GM21529 (cell line): ENCODE results near the gene PPP5C.
"Not testable (repeated sequence)": the region's sequence is repeated elsewhere in the genome, so short reads cannot be mapped to it uniquely, and the experiment has no call there.

Experiments used
- ATAC-seq: cut with Tn5 transposase; IDR thresholded peaks from one replicate; pipeline ENCODE4 v1.9.1; 2021; ENCODE audit not compliant: unreplicated experiment

PPP5C gene

DNA sequence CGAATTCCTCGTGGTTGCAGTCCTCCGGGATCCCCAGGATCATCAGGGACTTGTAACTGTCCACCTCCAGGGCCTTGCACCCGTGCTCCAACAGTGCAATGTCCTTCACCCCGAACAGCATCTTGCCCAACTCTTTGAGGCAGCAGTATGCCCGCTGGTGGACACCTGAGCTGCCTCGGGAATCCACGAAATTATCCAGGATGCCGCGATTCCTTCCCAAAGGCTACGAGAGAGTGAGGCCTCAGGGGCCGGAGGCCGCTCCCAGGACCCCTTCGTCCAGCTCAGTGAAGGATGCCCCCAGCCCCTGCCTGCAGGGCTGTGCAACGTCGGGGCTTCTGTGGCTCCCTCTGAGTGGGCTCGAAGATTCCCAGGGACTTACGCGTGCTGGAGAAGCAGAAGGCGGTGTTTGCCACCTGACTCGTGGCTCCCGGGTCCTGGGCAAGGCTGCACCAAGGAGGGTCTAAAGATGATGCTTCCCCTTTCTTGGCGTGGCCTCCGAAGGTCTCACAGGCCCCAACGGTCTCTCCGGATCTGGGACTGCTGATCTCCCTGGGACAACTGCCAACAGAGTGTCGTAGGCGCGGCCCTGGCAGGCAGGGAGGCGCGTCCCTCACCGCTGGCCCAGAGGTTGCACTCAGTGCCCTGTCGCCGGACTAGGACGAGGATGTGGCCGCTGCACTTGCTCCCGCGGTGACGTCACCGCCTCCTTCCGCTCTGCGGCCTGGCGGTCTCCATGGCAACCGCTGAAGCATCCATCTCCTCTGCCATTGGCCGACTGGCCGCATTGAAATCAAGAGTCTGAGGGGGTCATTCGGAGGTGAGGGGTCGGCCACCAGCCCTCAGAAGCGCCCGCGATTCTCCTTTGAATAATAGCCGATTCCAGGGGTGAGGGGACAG is 81.6 kb downstream of the PPP5C start, which contains the start of gene PNMA8C:
Gene PNMA8C (minus strand): TSS at position 698 of the 897 bp plus-strand sequence. CDS start 577 bp downstream, at position 121.
- ATAC-seq: no peak

DNA sequence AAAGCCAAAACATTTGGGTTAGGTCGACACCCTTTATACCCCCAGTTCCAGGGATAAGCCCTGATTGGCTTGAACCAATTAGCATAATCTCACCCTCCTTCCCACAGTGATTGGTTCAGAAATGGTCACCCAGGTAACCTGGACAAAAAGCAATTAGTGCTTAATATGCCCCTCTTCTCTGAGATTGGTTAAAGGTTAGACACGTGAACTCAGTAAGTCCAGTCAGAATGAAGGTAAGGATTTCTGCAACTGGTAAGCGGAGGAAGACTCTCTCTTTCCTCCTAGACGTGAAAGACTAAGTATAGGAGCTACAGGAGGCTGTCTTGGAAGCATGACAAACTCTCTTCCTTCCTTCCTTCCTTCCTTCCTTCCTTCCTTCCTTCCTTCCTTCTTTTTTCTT is 83.1 kb downstream of the PPP5C start:
- ATAC-seq: no peak

DNA sequence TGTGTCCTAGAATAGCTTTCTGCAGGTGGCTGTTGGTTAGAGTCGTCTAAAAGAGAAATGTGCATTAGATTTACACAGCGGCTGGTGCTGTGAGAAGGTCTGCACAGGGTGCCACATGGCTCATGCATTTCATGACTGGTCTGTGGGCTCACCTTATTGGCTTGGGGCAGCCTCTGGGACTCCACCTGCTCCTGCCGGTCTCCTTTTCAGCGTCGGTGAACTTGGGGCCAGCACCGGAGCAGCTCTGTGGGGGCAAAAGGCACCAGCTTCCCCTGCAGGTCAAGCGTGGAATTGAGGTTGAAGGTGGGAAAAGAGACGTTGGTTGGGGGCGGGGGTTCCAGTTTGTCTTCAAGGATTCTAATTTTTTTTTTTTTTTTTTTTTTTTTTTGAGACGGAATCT is 84.9 kb downstream of the PPP5C start:
- ATAC-seq: no peak

DNA sequence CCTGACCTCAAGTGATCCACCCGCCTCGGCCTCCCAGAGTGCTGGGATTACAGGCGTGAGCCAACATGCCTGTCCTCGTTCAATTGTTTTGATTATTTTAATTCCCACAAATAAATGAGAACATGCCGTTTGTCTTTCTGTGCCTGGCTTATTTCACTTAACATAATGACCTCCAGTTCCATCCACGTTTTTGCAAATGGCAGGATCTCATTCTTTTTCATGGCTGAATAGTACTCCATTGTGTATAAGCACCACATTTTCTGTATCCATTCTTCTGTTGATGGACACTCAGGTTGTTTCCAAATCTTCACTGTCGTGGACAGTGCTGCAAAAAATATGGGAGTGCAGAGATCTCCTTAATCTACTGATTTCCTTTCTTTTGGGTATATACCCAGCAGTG is 86.6 kb downstream of the PPP5C start:
- ATAC-seq: not testable (repeated sequence)

DNA sequence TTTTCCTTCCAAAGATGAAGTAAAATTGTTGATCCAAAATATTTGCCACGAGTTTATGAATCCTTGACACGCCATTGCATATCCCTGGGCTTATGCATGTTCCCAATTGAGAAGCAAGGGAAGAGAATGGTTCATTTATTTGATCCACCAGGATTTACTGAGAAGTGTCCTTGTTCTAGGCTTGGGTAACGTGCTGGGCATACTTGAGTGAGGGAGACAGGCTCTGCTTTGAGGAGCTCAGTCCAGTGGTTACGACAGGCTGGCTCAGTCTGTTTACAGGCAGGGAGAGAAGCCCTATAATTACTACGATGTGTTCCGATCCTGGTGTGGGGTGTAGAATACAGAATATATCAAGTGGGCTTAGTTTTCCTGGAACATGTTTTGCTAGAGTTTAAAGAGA is 88.1 kb downstream of the PPP5C start:
- ATAC-seq: no peak

DNA sequence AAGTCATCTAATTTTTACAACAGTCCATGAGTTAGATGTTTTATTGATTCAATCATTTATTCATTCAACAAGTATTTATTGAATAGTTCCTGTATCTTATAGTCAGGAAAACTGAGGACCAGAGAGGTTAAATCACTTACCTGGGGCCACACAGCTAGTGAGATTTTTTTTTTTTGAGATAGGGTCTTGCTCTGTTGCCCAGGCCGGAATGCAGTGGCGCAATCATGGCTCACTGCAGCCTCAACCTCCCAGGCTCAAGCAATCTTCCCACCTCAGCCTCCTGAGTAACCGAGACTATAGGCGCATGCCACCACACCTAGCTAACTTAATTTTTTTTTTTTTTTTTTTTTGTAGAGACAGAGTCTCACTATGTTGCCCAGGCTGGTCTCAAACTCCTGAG is 88.8 kb downstream of the PPP5C start:
- not testable (repeated sequence) for ATAC-seq
